Stimulated activated CD8-positive, alpha-beta memory T cell treated with anti-CD3 and anti-CD28 coated beads, Interleukin-2, amount 100 ng/mL, for 1 hour (primary cell): ENCODE results near the gene MAP3K15.

Experiments
- DNase-seq, 2 donors: peaks; one replicate each; pipeline ENCODE4 v3.0.0-alpha.2; 2020; ENCODE audit warnings: low read depth in 2 of 2

Gene MAP3K15

GRCh38 chrX:19344661-19345060, 170.6 kb downstream of the MAP3K15 start:
- DNase-seq: no peak

DNA sequence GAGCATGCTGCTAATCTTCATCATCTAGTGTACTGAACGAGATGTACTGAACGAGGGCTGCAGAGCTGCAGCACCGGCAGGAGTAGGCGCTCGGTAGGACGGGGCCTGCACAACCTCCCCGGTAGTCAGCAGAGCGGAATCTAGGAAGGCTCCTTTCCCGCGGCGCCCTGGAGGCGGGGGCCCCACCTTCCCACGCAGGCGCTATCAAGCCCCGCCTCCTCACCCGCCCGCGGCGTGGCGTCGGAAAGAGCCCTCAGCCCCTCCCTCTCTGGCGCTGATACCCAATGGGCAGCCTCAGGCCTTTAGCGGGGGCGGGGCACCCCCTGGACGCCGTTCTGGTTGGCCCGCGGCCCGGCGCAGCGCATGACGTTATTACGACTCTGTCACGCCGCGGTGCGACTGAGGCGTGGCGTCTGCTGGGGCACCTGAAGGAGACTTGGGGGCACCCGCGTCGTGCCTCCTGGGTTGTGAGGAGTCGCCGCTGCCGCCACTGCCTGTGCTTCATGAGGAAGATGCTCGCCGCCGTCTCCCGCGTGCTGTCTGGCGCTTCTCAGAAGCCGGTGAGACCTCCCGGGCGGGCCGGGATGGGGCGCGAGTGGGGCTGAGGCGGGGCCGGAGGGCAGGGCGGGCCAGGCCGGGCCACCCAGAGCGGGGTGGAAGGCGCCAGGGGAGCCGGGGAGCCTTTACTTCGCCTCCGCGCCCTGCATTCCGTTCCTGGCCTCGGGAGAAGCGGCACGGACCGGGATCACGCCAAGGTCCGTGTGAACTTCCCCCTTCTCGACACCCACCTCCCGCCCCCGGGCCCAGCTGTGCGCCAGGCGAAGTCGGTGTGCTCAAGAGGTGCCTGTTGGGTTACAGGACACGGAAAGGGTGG, 171.5 kb downstream of the MAP3K15 start, which contains the start of gene PDHA1:
PDHA1 (plus strand) TSS at position 393 of the 874 bp plus-strand sequence; CDS start at position 504, 111 bp downstream.
- peak; percentile 74 to 83 for DNase-seq

- no peak for DNase-seq
Measured at GRCh38 chrX:19343085-19343534, 172.2 kb downstream of the MAP3K15 start.

DNA sequence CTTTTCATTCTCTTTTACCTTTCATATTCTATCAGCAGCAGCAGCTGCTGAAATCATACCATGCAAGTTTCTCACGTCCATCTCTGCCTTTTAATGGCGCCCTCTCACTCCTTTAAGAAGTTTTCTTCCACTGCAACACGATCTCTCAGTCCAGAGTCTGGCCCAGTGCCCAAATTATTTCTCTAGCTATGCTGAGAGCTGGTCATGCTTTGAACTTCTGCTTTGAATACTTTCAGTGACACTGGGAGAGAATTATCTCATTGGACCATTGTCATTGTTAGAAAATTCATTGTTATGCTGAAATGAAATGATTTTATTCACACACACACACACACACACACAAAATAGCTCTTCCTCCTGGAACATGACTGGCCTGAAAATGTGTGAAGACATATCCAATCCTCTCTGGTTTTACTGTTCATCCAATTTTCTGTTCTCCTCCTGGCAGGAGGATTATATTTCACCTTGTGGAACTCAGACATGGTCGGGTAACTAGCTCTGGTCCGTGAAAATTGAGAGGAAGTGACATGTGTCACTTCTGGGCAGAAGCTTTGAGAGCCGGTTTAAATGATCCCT, 172.9 kb downstream of the MAP3K15 start:
- no peak for DNase-seq

DNA sequence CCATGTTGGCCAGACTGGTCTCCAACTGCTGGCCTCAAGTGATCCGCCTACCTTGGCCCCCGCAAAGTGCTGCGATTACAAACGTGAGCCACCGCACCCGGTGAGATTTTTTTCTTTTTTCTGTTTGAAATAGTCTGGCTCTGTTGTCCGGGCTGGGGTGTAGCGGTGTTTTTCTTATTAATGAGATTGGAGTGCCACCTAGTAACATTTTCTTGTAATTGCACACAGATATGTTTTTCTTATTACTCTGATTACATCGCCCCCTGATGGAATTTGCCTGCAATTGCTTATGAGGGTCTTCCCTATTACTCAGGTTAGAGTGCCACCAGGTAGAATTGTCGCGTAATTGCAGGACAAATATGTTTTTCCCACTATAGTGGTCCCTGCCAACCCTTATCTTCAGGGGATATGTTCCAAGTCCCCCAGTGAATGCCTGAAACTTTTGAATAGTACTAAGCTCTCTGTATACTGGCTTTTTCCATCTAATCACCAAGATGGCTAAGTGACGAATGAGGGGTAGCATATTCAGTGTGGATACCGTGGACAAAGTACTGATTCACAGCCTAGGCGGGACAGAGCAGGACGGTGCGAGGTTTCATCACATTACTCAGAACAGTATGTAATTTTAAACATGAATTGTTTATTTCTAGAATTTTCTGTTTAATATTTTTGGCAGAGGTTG, 180.2 kb downstream of the MAP3K15 start:
- no peak for DNase-seq

- DNase-seq: no peak
Measured at GRCh38 chrX:19332983-19333382, 182.3 kb downstream of the MAP3K15 start.

GRCh38 chrX:19331831-19332230, 183.5 kb downstream of the MAP3K15 start:
- no peak for DNase-seq

GRCh38 chrX:19326567-19326966, 188.7 kb downstream of the MAP3K15 start:
- DNase-seq: no peak
